Panc1 (cell line): Measurements from ENCODE around the gene MGAT1. TPM values are rescaled to one million over a fixed set of nuclear protein-coding genes. Genes with fewer than 3 reads are reported as not detected.

ENCODE experiments used
- ATAC-seq: fragments of 200-7000 bp; cut with Tn5 transposase; 2 replicates; pipeline ENCODE4 v1.9.1; 2020; ENCODE audit warnings: mild to moderate bottlenecking, moderate library complexity
- BruUV-seq: library from RNA; stranded (reverse); fragments of 400-500 nt; replicated peaks from 2 replicates; lab custom pipeline; 2021; lab: Mats Ljungman, UMichigan
- CTCF ChIA-PET: fragments of 300-600 bp; sonication (Branson Sonifier 250); formaldehyde crosslinking; loops from one replicate; lab custom pipeline; 2022; ENCODE audit warnings: antibody characterized with exemption; lab: Charles Lee
- POLR2A ChIA-PET: fragments of 300-600 bp; sonication (Branson Sonifier 250); formaldehyde crosslinking; loops from one replicate; lab custom pipeline; 2022; ENCODE audit warnings: antibody characterized with exemption; lab: Charles Lee
- DNase-seq: peaks from one replicate; pipeline ENCODE4 v3.0.0-alpha.2; 2010; ENCODE audit warnings: low read depth, low spot score
- H3K27ac ChIP-seq: 2 replicates; pipeline ENCODE4 v1.5.1; 2011; ENCODE audit warnings: mild to moderate bottlenecking, low read length, inconsistent platforms
- H3K27me3 ChIP-seq: fragments of 200-500 bp; sonication (Bioruptor generic); 2 replicates; pipeline ENCODE4 v1.6.0; 2014; ENCODE audit warnings: low read length, inconsistent platforms; ENCODE audit not compliant: control insufficient read depth, insufficient read depth
- H3K36me3 ChIP-seq: fragments of 200-500 bp; sonication (Bioruptor generic); 2 replicates; pipeline ENCODE4 v1.5.1; 2014; ENCODE audit warnings: inconsistent platforms, mild to moderate bottlenecking, low read length, moderate library complexity; ENCODE audit not compliant: control insufficient read depth, insufficient read depth
- H3K4me1 ChIP-seq: 2 replicates; pipeline ENCODE4 v1.5.1; 2011; ENCODE audit warnings: inconsistent platforms, mild to moderate bottlenecking, low read length, moderate library complexity; ENCODE audit not compliant: control insufficient read depth, insufficient read depth
- H3K4me3 ChIP-seq, 2 experiments: 2 replicates each; pipeline ENCODE4 v1.5.1; 2011 to 2012; ENCODE audit warnings: low read depth in 2 of 2, low read length in 2 of 2, mild to moderate bottlenecking in 2 of 2, inconsistent platforms in 1 of 2, moderate library complexity in 1 of 2
- H3K9me3 ChIP-seq: fragments of 200-500 bp; sonication (Bioruptor generic); 2 replicates; pipeline ENCODE4 v1.5.1; 2014; ENCODE audit warnings: low read depth, mild to moderate bottlenecking, inconsistent platforms, low read length, moderate library complexity; ENCODE audit not compliant: control insufficient read depth, insufficient read depth
- POLR2AphosphoS5 ChIP-seq: IDR thresholded peaks from 2 replicates; pipeline ENCODE4 v1.6.1; 2012; ENCODE audit warnings: mild to moderate bottlenecking, low read depth, low read length, moderate library complexity
- SIN3A ChIP-seq: IDR thresholded peaks from 2 replicates; pipeline ENCODE4 v1.6.1; 2012; ENCODE audit warnings: low read depth, mild to moderate bottlenecking, low read length, moderate library complexity, borderline replicate concordance; ENCODE audit not compliant: insufficient read depth
- TCF7L2 ChIP-seq: IDR thresholded peaks from 2 replicates; pipeline ENCODE4 v1.6.1; 2011; ENCODE audit warnings: mild to moderate bottlenecking, low read depth, low read length, inconsistent platforms
- in situ Hi-C: cut with HindIII; loops from 2 replicates; pipeline ENCODE4 v1.10.0; 2016; ENCODE audit warnings: low sequenced_read_pairs, low pct_unique_long_range_greater_than_20kb
- intact Hi-C: fragments of 100-400 bp; cut with micrococcal nuclease; formaldehyde crosslinking; loops from one replicate; pipeline ENCODE4 v1.10.0; 2022; ENCODE audit not compliant: unreplicated experiment
- total RNA-seq: library from RNA; stranded (reverse); gene quantifications from one replicate; pipeline ENCODE4 v1.2.1, GENCODE V29; 2021; ENCODE audit not compliant: unreplicated experiment
- TF ChIP-seq, protein P1 (sequence below): fragments of 450-650 bp; IDR thresholded peaks from 2 replicates; pipeline ENCODE4 v1.5.1; 2017; ENCODE audit warnings: mild to moderate bottlenecking
- TF ChIP-seq, protein P2 (sequence below), 2 experiments: IDR thresholded peaks; 2 replicates each; pipeline ENCODE4 v1.6.1; 2011 to 2012; ENCODE audit warnings: low read depth in 2 of 2, control low read depth in 1 of 2, low read length in 1 of 2, mild to moderate bottlenecking in 1 of 2, moderate library complexity in 1 of 2; ENCODE audit not compliant: insufficient read depth in 1 of 2

MGAT1 gene
- total RNA-seq, 1 experiment from 2014 or later: 113 TPM

DNA sequence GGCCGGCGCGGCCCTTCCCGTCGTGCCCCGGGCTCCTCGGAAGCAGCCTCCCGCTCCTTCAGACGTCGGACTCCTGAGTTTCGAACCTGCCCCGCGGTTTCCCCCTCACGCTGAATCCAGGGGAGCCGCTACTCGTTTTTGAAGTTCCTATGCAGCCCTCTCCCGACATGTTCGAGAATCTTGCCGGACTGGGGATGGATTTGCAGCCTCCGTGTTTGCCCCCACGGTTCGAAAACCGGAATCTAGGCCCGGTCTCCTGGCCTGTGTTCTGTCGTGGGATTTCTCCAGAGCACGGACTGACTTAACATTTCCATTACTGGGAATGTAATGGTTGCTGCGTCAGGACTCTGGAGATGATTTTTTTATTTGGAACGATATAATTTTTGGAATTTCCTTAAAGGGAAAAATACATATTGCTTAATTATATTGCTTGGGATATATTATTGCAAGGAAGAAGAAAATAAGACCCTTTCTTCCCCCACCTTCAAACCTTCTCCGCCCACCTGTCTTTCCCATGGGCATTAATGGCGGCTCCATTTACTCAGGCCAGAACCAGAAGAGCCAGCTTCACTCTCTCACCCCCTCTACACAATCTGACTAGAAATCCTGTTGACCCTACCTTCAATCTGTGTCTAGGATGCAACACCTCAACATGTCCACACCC, 8.5 kb upstream of the MGAT1 start:
- ChIA-PET CTCF (no interaction called here), POLR2A (interaction anchor here (0.6 kb wide), 1 partner anchor 234 kb away, joined by 3 read pairs; no protein-coding TSS in a partner anchor)
- DNase-seq (no peak), ATAC-seq (no peak)
- BruUV-seq: no TSS peak
- no peak for TF ChIP-seq TCF7L2
- TF ChIP-seq, protein P1, sequence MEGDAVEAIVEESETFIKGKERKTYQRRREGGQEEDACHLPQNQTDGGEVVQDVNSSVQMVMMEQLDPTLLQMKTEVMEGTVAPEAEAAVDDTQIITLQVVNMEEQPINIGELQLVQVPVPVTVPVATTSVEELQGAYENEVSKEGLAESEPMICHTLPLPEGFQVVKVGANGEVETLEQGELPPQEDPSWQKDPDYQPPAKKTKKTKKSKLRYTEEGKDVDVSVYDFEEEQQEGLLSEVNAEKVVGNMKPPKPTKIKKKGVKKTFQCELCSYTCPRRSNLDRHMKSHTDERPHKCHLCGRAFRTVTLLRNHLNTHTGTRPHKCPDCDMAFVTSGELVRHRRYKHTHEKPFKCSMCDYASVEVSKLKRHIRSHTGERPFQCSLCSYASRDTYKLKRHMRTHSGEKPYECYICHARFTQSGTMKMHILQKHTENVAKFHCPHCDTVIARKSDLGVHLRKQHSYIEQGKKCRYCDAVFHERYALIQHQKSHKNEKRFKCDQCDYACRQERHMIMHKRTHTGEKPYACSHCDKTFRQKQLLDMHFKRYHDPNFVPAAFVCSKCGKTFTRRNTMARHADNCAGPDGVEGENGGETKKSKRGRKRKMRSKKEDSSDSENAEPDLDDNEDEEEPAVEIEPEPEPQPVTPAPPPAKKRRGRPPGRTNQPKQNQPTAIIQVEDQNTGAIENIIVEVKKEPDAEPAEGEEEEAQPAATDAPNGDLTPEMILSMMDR: no peak
- no peak for TF ChIP-seq POLR2AphosphoS5
- TF ChIP-seq SIN3A: no peak
- TF ChIP-seq, protein P2, sequence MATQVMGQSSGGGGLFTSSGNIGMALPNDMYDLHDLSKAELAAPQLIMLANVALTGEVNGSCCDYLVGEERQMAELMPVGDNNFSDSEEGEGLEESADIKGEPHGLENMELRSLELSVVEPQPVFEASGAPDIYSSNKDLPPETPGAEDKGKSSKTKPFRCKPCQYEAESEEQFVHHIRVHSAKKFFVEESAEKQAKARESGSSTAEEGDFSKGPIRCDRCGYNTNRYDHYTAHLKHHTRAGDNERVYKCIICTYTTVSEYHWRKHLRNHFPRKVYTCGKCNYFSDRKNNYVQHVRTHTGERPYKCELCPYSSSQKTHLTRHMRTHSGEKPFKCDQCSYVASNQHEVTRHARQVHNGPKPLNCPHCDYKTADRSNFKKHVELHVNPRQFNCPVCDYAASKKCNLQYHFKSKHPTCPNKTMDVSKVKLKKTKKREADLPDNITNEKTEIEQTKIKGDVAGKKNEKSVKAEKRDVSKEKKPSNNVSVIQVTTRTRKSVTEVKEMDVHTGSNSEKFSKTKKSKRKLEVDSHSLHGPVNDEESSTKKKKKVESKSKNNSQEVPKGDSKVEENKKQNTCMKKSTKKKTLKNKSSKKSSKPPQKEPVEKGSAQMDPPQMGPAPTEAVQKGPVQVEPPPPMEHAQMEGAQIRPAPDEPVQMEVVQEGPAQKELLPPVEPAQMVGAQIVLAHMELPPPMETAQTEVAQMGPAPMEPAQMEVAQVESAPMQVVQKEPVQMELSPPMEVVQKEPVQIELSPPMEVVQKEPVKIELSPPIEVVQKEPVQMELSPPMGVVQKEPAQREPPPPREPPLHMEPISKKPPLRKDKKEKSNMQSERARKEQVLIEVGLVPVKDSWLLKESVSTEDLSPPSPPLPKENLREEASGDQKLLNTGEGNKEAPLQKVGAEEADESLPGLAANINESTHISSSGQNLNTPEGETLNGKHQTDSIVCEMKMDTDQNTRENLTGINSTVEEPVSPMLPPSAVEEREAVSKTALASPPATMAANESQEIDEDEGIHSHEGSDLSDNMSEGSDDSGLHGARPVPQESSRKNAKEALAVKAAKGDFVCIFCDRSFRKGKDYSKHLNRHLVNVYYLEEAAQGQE (IDR thresholded peaks at IDR 0.05; ENCODE audit: insufficient read depth in 1 of 2, low read depth in 2 of 2, low read length in 1 of 2): no peak
- no peaks in the 10 kb centered on the region for H3K36me3 ChIP-seq
- H3K27me3 ChIP-seq: no peaks in the 10 kb centered on the region
- intact Hi-C loops: no loop called here
- in situ Hi-C loops: no loop called here
- H3K4me3 ChIP-seq: peak overlapping the region; percentile 64 to 89
- H3K9me3 ChIP-seq: no peaks in the 10 kb centered on the region
- peaks cover 47% of the 10 kb centered on the region for H3K4me1 ChIP-seq
- H3K27ac ChIP-seq: peak overlapping the region; percentile 97

DNA sequence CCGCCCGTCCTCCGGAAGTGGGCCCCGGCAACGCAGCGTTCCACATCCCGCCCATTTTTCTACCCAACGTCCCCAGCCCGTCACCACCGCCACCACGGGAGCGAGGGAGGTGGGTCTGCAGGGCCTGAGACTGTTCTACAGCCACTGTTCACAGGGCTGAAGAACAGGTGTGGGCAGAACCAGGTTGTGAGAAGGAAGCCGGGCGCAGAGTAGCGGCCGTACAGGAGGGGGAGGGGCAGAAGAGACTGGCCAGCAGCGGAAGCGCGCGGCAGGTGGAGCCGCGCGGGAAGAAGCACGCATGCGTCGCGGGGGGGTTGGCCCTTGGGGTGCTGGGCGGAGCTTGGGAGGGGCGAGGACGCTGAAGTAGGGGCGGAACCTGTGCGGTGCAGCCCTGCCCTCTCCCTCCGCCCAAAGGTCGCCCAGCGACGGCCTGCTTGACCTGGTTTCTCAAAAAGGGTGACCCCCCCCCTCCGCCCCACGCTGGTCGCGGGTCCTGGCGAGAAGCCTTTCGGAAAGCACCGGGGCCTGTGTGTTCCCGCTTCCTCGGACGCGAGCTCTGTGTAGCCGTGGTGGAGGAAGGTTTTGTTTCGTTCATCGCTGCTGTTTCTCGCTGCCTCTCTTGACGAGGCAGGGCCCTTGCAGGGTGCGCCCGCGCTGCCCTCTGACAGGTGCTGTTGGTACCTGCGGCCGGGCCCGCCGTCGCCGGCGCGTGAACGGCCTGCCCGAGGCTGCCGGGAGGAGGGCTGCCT, 7.8 kb upstream of the MGAT1 start:
- intact Hi-C loops: no loop called here
- TF ChIP-seq SIN3A: no peak
- TF ChIP-seq POLR2AphosphoS5: peak; percentile 94
- no peak for TF ChIP-seq TCF7L2
- TF ChIP-seq, protein P1: no peak
- TF ChIP-seq, protein P2 (IDR thresholded peaks at IDR 0.05; ENCODE audit: insufficient read depth in 1 of 2, low read depth in 2 of 2, low read length in 1 of 2): no peak

More for the DNA sequence above, 7.8 kb upstream of the MGAT1 start:
- peak; percentile 91 for ATAC-seq
- CTCF ChIA-PET: interaction anchor here (0.5 kb wide), 1 partner anchor 50 kb away, joined by 4 read pairs; no protein-coding TSS in a partner anchor
- H3K27ac ChIP-seq: peak overlapping the region; percentile 97
- H3K9me3 ChIP-seq: no peaks in the 10 kb centered on the region
- no peaks in the 10 kb centered on the region for H3K36me3 ChIP-seq
- in situ Hi-C loops: no loop called here
- peak; percentile 86 for DNase-seq
- POLR2A ChIA-PET: no interaction called here
- BruUV-seq: TSS peak; percentile 94
- H3K4me1 ChIP-seq: peaks cover 47% of the 10 kb centered on the region
- H3K27me3 ChIP-seq: no peaks in the 10 kb centered on the region
- H3K4me3 ChIP-seq: peak overlapping the region; percentile 64 to 89
